Endothelial cell of umbilical vein (primary cell): Measurements from ENCODE around the gene SMIM14. TPM values are rescaled to one million over a fixed set of nuclear protein-coding genes. Genes with fewer than 3 reads are reported as not detected.

ENCODE experiments used
- BruUV-seq: library from RNA; stranded (reverse); fragments of 400-500 nt; replicated peaks from 2 replicates; lab custom pipeline; 2021; lab: Mats Ljungman, UMichigan
- CTCF ChIA-PET: fragments of 300-600, 350-600 bp; sonication (Branson Sonifier 250); formaldehyde crosslinking; loops from one replicate; lab custom pipeline; 2021; ENCODE audit warnings: antibody characterized with exemption, inconsistent platforms; lab: Charles Lee
- POLR2A ChIA-PET: fragments of 300-600, 350-600 bp; sonication (Branson Sonifier 250); formaldehyde crosslinking; loops from one replicate; lab custom pipeline; 2021; ENCODE audit warnings: antibody characterized with exemption, inconsistent platforms; lab: Charles Lee
- DNase-seq: peaks from one replicate; pipeline ENCODE4 v3.0.0-alpha.2; 2011; ENCODE audit warnings: low read depth, low spot score
- FAIRE-seq: peaks from 2 replicates; lab custom pipeline; 2011; peaks lifted over from hg19 to GRCh38; lab: Jason Lieb, UNC
- H2AFZ ChIP-seq: 2 replicates; pipeline ENCODE4 v1.6.0; 2012; ENCODE audit warnings: low read depth, low read length, control low read depth, inconsistent platforms
- H3K27ac ChIP-seq: 2 replicates; pipeline ENCODE4 v1.5.1; 2011; ENCODE audit warnings: low read depth, mild to moderate bottlenecking, control low read depth, low read length, moderate library complexity; ENCODE audit not compliant: insufficient read depth
- H3K27me3 ChIP-seq, 2 experiments: 2 replicates each; pipeline versions ENCODE4 v1.6.0 to v1.6.1; 2011; ENCODE audit warnings: low read length in 2 of 2, mixed read lengths in 1 of 2; ENCODE audit not compliant: control insufficient read depth in 2 of 2, insufficient read depth in 2 of 2
- H3K36me3 ChIP-seq, 2 experiments: 2 replicates in 1 of 2; 3 replicates in 1 of 2; pipeline ENCODE4 v1.5.1; 2011; ENCODE audit warnings: low read length in 2 of 2, mild to moderate bottlenecking in 1 of 2, moderate library complexity in 1 of 2; ENCODE audit not compliant: control insufficient read depth in 2 of 2, insufficient read depth in 2 of 2; ENCODE audit errors: extremely low read depth in 1 of 2
- H3K4me1 ChIP-seq: 3 replicates; pipeline ENCODE4 v1.5.1; 2011; ENCODE audit warnings: mild to moderate bottlenecking, low read length; ENCODE audit not compliant: control insufficient read depth, insufficient read depth; ENCODE audit errors: extremely low read depth
- H3K4me2 ChIP-seq: 2 replicates; pipeline ENCODE4 v1.6.1; 2011; ENCODE audit warnings: low read length, control low read depth, mixed read lengths; ENCODE audit not compliant: insufficient read depth
- H3K4me3 ChIP-seq, 3 experiments: fragments of 200-600 bp in 1 of 3; sonication (generic), shearing (Covaris generic) in 1 of 3; replicated peaks in 1 of 3; 2 replicates each; pipeline ENCODE4 v1.5.1; 2011 to 2016; ENCODE audit warnings: control low read depth in 3 of 3, low read length in 3 of 3, mild to moderate bottlenecking in 2 of 3, inconsistent platforms in 1 of 3, low read depth in 1 of 3, moderate library complexity in 1 of 3; ENCODE audit not compliant: insufficient read depth in 1 of 3
- H3K79me2 ChIP-seq: 2 replicates; pipeline ENCODE4 v1.6.0; 2012; ENCODE audit warnings: low read length, inconsistent platforms; ENCODE audit not compliant: control insufficient read depth, insufficient read depth
- H3K9ac ChIP-seq: replicated peaks from 2 replicates; pipeline ENCODE3; 2011; ENCODE audit warnings: low read length, control low read depth; ENCODE audit not compliant: insufficient read depth; ENCODE audit errors: extremely low read depth
- H3K9me1 ChIP-seq: replicated peaks from 3 replicates; pipeline ENCODE4 v1.6.0; 2011; ENCODE audit warnings: mild to moderate bottlenecking, low read length; ENCODE audit not compliant: control insufficient read depth, insufficient read depth; ENCODE audit errors: extremely low read depth
- H3K9me3 ChIP-seq: replicated peaks from 2 replicates; pipeline ENCODE4 v1.5.1; 2012; ENCODE audit warnings: low read length, inconsistent platforms; ENCODE audit not compliant: control insufficient read depth, insufficient read depth
- H4K20me1 ChIP-seq: replicated peaks from 2 replicates; pipeline ENCODE3; 2011; ENCODE audit warnings: mild to moderate bottlenecking, low read length; ENCODE audit not compliant: control insufficient read depth, insufficient read depth; ENCODE audit errors: extremely low read depth
- EZH2 ChIP-seq: IDR thresholded peaks from 2 replicates; pipeline ENCODE4 v1.6.1; 2012; ENCODE audit warnings: borderline replicate concordance, low read depth, mild to moderate bottlenecking, moderate library complexity, low read length, inconsistent platforms; ENCODE audit not compliant: severe bottlenecking
- FOS ChIP-seq: IDR thresholded peaks from 2 replicates; pipeline ENCODE4 v1.6.1; 2011; ENCODE audit warnings: mild to moderate bottlenecking, low read length, moderate library complexity, borderline replicate concordance; ENCODE audit not compliant: insufficient read depth
- JUN ChIP-seq: IDR thresholded peaks from 2 replicates; pipeline ENCODE4 v1.6.1; 2011; ENCODE audit warnings: borderline replicate concordance, low read depth; ENCODE audit not compliant: insufficient read length, insufficient read depth
- MYC ChIP-seq: IDR thresholded peaks from one replicate; pipeline ENCODE4 v1.6.1; 2011; ENCODE audit warnings: mild to moderate bottlenecking, low read depth, low read length
- POLR2AphosphoS5 ChIP-seq: IDR thresholded peaks from 2 replicates; pipeline ENCODE4 v1.6.1; 2012; ENCODE audit warnings: low read depth, mild to moderate bottlenecking, control low read depth, low read length, moderate library complexity; ENCODE audit not compliant: insufficient read depth
- dilution Hi-C: fragments of 300-500 bp; cut with MboI; formaldehyde crosslinking; loops from one replicate; pipeline ENCODE4 v1.15.0; 2019; ENCODE audit warnings: low sequenced_read_pairs; ENCODE audit not compliant: extremely low pct_ligation_motif_present
- intact Hi-C: fragments of 100-400 bp; cut with micrococcal nuclease; formaldehyde crosslinking; loops from one replicate; pipeline ENCODE4 v1.10.0; 2022
- polyA plus RNA-seq, 4 experiments: library from polyadenylated mRNA; depleted of rRNA in 3 of 4; stranded (reverse) in 3 of 4; unstranded in 1 of 4; fragments of >200 nt; gene quantifications; 2 replicates each; pipeline versions ENCODE4 v1.2.1 to v1.2.3, GENCODE V29; 2011 to 2012; ENCODE audit warnings: missing spikeins in 1 of 4
- total RNA-seq: library from RNA; stranded (reverse); gene quantifications from 2 replicates; pipeline ENCODE4 v1.2.3, GENCODE V29; 2021
- TF ChIP-seq, protein P1 (sequence below): IDR thresholded peaks from 2 replicates; pipeline ENCODE4 v1.6.1; 2011; ENCODE audit not compliant: insufficient read depth, insufficient read length
- TF ChIP-seq, protein P2 (sequence below), 2 donors: IDR thresholded peaks; 1 replicate in 1 of 2; 2 replicates in 1 of 2; pipeline ENCODE4 v1.5.1; 2011; ENCODE audit warnings: low read length in 2 of 2, mild to moderate bottlenecking in 2 of 2, moderate library complexity in 2 of 2, control low read depth in 1 of 2, inconsistent platforms in 1 of 2, low read depth in 1 of 2; ENCODE audit not compliant: insufficient read depth in 1 of 2; ENCODE audit errors: extremely low read depth in 1 of 2

Gene SMIM14
- total and polyA plus RNA-seq, 2 donors (not counting 3 experiments of a cell fraction or from before 2014, with no cell fraction given), result 12.3 to 15.4 TPM

DNA sequence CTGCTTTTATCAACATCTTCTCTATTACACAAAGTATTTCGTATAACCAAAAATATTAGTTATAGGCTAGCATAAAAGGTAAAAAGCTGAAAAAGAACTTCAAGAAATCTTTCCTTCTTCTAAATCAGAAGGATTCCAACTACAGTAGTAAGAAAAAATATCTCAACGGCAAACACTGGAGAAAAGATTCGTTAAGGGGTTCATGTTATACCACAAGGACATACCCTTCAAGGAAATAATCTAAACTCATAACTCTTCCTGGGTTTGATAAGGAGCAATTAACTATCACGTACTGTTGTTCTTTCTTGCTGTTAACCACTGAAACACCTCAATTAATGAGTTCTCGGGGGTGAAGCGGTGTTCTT lies 1.5 kb downstream of the SMIM14 start:
- H3K9me1 ChIP-seq, result no peaks in the 10 kb centered on the region
- peaks cover 9% of the 10 kb centered on the region for H3K4me1 ChIP-seq
- H3K27me3 ChIP-seq, result no peaks in the 10 kb centered on the region
- intact Hi-C loops (loop anchor here (1.0 to 5.0 kb wide), 3 partner anchors 14 to 420 kb away; partner anchors contain the start of gene N4BP2), dilution Hi-C loops (no loop called here)
- TF ChIP-seq, protein P1, sequence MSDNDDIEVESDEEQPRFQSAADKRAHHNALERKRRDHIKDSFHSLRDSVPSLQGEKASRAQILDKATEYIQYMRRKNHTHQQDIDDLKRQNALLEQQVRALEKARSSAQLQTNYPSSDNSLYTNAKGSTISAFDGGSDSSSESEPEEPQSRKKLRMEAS, result no peak
- no peak for TF ChIP-seq EZH2
- TF ChIP-seq FOS, result no peak
- no peak for TF ChIP-seq MYC
- no peak for TF ChIP-seq POLR2AphosphoS5
- no peak for TF ChIP-seq JUN
- TF ChIP-seq, protein P2, sequence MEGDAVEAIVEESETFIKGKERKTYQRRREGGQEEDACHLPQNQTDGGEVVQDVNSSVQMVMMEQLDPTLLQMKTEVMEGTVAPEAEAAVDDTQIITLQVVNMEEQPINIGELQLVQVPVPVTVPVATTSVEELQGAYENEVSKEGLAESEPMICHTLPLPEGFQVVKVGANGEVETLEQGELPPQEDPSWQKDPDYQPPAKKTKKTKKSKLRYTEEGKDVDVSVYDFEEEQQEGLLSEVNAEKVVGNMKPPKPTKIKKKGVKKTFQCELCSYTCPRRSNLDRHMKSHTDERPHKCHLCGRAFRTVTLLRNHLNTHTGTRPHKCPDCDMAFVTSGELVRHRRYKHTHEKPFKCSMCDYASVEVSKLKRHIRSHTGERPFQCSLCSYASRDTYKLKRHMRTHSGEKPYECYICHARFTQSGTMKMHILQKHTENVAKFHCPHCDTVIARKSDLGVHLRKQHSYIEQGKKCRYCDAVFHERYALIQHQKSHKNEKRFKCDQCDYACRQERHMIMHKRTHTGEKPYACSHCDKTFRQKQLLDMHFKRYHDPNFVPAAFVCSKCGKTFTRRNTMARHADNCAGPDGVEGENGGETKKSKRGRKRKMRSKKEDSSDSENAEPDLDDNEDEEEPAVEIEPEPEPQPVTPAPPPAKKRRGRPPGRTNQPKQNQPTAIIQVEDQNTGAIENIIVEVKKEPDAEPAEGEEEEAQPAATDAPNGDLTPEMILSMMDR (IDR thresholded peaks at IDR 0.05; ENCODE audit: extremely low read depth in 1 of 2, insufficient read depth in 1 of 2, low read depth in 1 of 2, low read length in 2 of 2), result no peak
- CTCF ChIA-PET, result interaction anchor here (1.7 to 3.5 kb wide), 2 partner anchors 11 to 168 kb away, joined by 5 to 24 read pairs; no protein-coding TSS in a partner anchor
- H3K9me3 ChIP-seq, result no peaks in the 10 kb centered on the region
- no peaks in the 10 kb centered on the region for H3K36me3 ChIP-seq
- H3K27ac ChIP-seq, result peak overlapping the region; percentile 65
- no TSS peak for BruUV-seq
- peaks cover 3% of the 10 kb centered on the region for H3K79me2 ChIP-seq
- H2AFZ ChIP-seq, result peak overlapping the region; percentile 87
- POLR2A ChIA-PET, result interaction anchor here (1.0 to 2.3 kb wide), 2 partner anchors 111 to 168 kb away, joined by 3 to 42 read pairs; partner anchors contain the start of gene UGDH
- H4K20me1 ChIP-seq, result no peaks in the 10 kb centered on the region
- no peak for DNase-seq
- H3K9ac ChIP-seq, result peak overlapping the region; percentile 92
- H3K4me2 ChIP-seq, result peak overlapping the region; percentile 97
- no peak for FAIRE-seq
- peak overlapping the region; percentile 43 to 97 (median 69) for H3K4me3 ChIP-seq
